ENCODE results near the gene GAB3.

GAB3 gene

GRCh38 chrX:154750301-154751202 lies at the start of gene GAB3:
TSS of gene GAB3 (minus strand) at chrX:154751077. CDS start at chrX:154751025, 52 bp downstream.
- DNase-seq (ENCODE audit: low read depth, low spot score): no peak
- POLR2A ChIA-PET: no interaction called here
- peak within 1 kb of the TSS; percentile 47 for H3K4me3 ChIP-seq (ENCODE audit: low read depth, low read length)
- CTCF ChIA-PET: interaction anchor here (2.3 to 4.9 kb wide), 5 partner anchors 12 to 148 kb away, joined by 6 to 52 read pairs (median 15); partner anchors contain the start of gene DKC1
- no peak for TF ChIP-seq CTCF (IDR thresholded peaks at IDR 0.05; ENCODE audit: insufficient read depth, low read length, missing control alignments)

GRCh38 chrX:154799556-154800348 lies 48.9 kb upstream of the GAB3 start:
- CTCF ChIA-PET: no interaction called here
- no peak overlapping the region for H3K4me3 ChIP-seq (ENCODE audit: low read depth, low read length)
- POLR2A ChIA-PET: no interaction called here
- DNase-seq (ENCODE audit: low read depth, low spot score): no peak
- no peak for TF ChIP-seq CTCF (IDR thresholded peaks at IDR 0.05; ENCODE audit: insufficient read depth, low read length, missing control alignments)

- ChIA-PET POLR2A (no interaction called here), CTCF (no interaction called here)
- H3K4me3 ChIP-seq (ENCODE audit: low read depth, low read length): no peak overlapping the region
- DNase-seq (ENCODE audit: low read depth, low spot score): no peak
- no peak for TF ChIP-seq CTCF (IDR thresholded peaks at IDR 0.05; ENCODE audit: insufficient read depth, low read length, missing control alignments)
Observed at GRCh38 chrX:154797006-154797405, 46.1 kb upstream of the GAB3 start.

GRCh38 chrX:154795016-154795415 lies 44.1 kb upstream of the GAB3 start:
- CTCF ChIA-PET: no interaction called here
- no peak for DNase-seq (ENCODE audit: low read depth, low spot score)
- TF ChIP-seq CTCF (IDR thresholded peaks at IDR 0.05; ENCODE audit: insufficient read depth, low read length, missing control alignments): no peak
- no peak overlapping the region for H3K4me3 ChIP-seq (ENCODE audit: low read depth, low read length)
- POLR2A ChIA-PET: no interaction called here

GRCh38 chrX:154793084-154793795 lies 42.4 kb upstream of the GAB3 start:
- ChIA-PET POLR2A (no interaction called here), CTCF (no interaction called here)
- H3K4me3 ChIP-seq (ENCODE audit: low read depth, low read length): no peak overlapping the region
- TF ChIP-seq CTCF (IDR thresholded peaks at IDR 0.05; ENCODE audit: insufficient read depth, low read length, missing control alignments): no peak
- DNase-seq (ENCODE audit: low read depth, low spot score): no peak
